ENCODE results near the gene MGAM2. TPM values are rescaled to one million over a fixed set of nuclear protein-coding genes. Genes with fewer than 3 reads are reported as not detected.

The MGAM2 gene
- not detected for total RNA-seq

DNA sequence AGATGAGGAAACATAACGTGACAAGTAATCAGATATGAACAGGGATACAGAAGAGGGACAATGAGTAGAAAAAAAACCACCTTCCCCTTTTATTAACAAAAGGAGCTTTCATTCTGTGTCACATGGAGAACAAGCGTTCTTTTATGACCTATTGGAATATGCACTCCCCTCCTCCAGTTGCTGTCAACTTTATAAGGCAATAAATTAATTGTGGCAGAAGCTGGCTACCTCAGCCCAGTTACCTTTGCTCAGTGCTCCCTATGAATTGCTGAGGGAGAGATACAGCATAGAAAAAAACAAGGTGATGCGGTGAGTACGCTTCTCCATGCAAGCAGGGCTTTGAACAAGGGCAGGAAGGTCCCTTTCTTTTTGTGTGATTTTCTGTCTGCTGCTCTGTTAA lies at the start of gene MGAM2:
Gene MGAM2, plus strand, starts transcription at position 220 of the 400 bp plus-strand sequence. CDS start 5,156 bp downstream, outside the sequence.
- DNase-seq (ENCODE audit: low spot score in 2 of 2), result no peak
- Histone ChIP-seq H3K36me3 (no peaks in the 10 kb centered on the region), H3K4me3 (no peak within 1 kb of the TSS), H3K27ac (no peak within 1 kb of the TSS), H3K27me3 (no peaks in the 10 kb centered on the region), H3K9me3 (no peaks in the 10 kb centered on the region), H3K4me1 (no peaks in the 10 kb centered on the region)
- TF ChIP-seq, protein P1, sequence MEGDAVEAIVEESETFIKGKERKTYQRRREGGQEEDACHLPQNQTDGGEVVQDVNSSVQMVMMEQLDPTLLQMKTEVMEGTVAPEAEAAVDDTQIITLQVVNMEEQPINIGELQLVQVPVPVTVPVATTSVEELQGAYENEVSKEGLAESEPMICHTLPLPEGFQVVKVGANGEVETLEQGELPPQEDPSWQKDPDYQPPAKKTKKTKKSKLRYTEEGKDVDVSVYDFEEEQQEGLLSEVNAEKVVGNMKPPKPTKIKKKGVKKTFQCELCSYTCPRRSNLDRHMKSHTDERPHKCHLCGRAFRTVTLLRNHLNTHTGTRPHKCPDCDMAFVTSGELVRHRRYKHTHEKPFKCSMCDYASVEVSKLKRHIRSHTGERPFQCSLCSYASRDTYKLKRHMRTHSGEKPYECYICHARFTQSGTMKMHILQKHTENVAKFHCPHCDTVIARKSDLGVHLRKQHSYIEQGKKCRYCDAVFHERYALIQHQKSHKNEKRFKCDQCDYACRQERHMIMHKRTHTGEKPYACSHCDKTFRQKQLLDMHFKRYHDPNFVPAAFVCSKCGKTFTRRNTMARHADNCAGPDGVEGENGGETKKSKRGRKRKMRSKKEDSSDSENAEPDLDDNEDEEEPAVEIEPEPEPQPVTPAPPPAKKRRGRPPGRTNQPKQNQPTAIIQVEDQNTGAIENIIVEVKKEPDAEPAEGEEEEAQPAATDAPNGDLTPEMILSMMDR (IDR thresholded peaks at IDR 0.05), result no peak
- intact Hi-C loops (cut with DNase I), result no loop called here

- Histone ChIP-seq H3K27ac (no peak overlapping the region), H3K4me3 (no peak overlapping the region), H3K27me3 (no peaks in the 10 kb centered on the region), H3K36me3 (no peaks in the 10 kb centered on the region), H3K9me3 (no peaks in the 10 kb centered on the region), H3K4me1 (no peaks in the 10 kb centered on the region)
- no peak for DNase-seq (ENCODE audit: low spot score in 2 of 2)
- intact Hi-C loops (cut with DNase I), result no loop called here
- TF ChIP-seq, protein P1 (IDR thresholded peaks at IDR 0.05), result no peak
Measured at GRCh38 chr7:142063551-142064442, 47.7 kb upstream of the MGAM2 start.

DNA sequence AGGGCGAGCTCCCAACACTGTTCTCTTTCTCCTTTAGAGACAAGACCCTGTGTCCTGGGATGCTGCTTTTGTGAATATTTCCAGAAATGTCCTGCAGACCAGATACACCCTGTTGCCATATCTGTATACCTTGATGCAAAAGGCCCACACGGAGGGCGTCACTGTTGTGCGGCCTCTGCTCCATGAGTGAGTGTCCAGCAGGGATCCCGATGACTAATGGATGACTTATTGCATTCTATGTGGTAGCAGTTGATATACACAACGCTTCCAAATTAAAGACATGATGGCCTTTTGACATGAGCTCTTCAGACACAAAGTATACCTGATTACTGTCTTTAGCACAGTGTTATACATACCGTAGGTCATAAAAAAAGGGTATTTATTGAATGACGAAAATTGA lies 45.0 kb upstream of the MGAM2 start:
- Histone ChIP-seq H3K9me3 (no peaks in the 10 kb centered on the region), H3K36me3 (no peaks in the 10 kb centered on the region), H3K4me3 (no peak overlapping the region), H3K4me1 (no peaks in the 10 kb centered on the region), H3K27ac (no peak overlapping the region), H3K27me3 (no peaks in the 10 kb centered on the region)
- intact Hi-C loops (cut with DNase I), result no loop called here
- no peak for DNase-seq (ENCODE audit: low spot score in 2 of 2)
- TF ChIP-seq, protein P1 (IDR thresholded peaks at IDR 0.05), result no peak

DNA sequence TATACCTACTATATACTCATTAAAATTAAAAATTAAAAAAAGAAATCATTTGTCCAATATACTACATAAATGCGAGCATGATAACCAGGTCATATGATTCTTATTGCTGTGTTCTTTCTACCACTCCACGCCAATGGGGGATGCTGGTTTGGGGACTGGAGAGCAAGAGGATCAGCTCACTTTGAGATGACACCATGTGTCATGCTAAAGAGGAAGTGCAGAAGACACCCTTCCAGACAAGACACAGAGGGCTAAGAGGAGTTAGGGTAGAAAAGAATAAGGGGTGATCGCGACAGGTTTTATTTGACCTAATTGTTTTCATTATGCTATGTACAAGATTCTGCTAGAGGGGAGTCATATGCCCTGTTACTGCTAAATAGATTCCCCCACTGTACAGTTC lies 33.8 kb upstream of the MGAM2 start:
- Histone ChIP-seq H3K9me3 (no peaks in the 10 kb centered on the region), H3K27ac (no peak overlapping the region), H3K36me3 (no peaks in the 10 kb centered on the region), H3K4me1 (no peaks in the 10 kb centered on the region), H3K27me3 (no peaks in the 10 kb centered on the region), H3K4me3 (no peak overlapping the region)
- TF ChIP-seq, protein P1 (IDR thresholded peaks at IDR 0.05), result no peak
- DNase-seq (ENCODE audit: low spot score in 2 of 2), result no peak
- intact Hi-C loops (cut with DNase I), result no loop called here

DNA sequence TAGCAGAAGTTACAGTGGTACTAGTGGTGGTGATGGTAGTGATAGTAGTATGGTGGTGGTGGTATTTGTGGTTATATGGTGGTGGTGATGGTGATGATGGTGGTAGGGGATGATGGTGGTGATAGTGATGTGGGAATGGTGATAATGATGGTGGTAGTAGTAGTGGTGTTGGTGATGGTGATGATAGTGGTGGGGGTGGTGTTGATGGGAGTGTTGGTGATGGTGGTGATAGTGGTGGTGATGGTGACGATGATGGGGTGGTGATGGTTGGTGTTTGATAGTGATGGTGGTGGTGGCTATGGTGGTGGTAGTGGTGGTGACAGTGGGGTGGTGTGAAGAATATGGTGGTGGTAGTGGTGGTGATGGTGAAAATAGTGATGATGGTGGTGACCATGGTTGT lies 27.9 kb upstream of the MGAM2 start:
- Histone ChIP-seq H3K9me3 (no peaks in the 10 kb centered on the region), H3K27me3 (no peaks in the 10 kb centered on the region), H3K4me3 (no peak overlapping the region), H3K4me1 (no peaks in the 10 kb centered on the region), H3K36me3 (no peaks in the 10 kb centered on the region), H3K27ac (no peak overlapping the region)
- intact Hi-C loops (cut with DNase I), result no loop called here
- DNase-seq (ENCODE audit: low spot score in 2 of 2), result no peak
- TF ChIP-seq, protein P1 (IDR thresholded peaks at IDR 0.05), result no peak
